Lower leg skin (tissue), 3 donors: ENCODE results near the gene BZW1.

Experiments used
- POLR2A ChIP-seq, 2 donors: fragments of 450-650 bp; IDR thresholded peaks; one replicate each; pipeline ENCODE4 v1.6.1; 2016 to 2017; ENCODE audit warnings: antibody characterized with exemption in 2 of 2, mild to moderate bottlenecking in 1 of 2, moderate library complexity in 1 of 2
- TF ChIP-seq, protein P1 (sequence below), 3 donors: fragments of 450-650 bp; IDR thresholded peaks; one replicate each; pipeline ENCODE4 v1.5.1; 2016; ENCODE audit warnings: antibody characterized with exemption in 3 of 3, mild to moderate bottlenecking in 3 of 3, moderate library complexity in 2 of 3

DNA sequence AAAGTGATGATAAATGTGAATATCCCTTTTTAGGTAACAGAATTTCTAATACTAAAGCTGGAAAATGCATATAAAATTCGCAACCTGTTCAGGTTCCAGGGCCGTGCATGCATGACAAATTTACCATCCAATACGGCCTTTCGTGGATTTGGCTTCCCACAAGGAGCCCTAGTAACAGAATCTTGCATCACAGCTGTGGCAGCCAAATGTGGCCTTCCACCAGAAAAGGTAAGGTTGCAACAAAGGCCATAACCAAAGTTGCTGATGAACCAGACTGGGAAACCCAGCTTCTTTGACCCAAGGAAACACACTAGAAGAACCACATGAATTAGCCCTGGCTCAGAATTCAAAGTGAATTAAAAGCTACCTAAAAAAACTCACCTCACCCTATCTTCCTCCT, 49.6 kb upstream of the BZW1 start:
- TF ChIP-seq, protein P1, sequence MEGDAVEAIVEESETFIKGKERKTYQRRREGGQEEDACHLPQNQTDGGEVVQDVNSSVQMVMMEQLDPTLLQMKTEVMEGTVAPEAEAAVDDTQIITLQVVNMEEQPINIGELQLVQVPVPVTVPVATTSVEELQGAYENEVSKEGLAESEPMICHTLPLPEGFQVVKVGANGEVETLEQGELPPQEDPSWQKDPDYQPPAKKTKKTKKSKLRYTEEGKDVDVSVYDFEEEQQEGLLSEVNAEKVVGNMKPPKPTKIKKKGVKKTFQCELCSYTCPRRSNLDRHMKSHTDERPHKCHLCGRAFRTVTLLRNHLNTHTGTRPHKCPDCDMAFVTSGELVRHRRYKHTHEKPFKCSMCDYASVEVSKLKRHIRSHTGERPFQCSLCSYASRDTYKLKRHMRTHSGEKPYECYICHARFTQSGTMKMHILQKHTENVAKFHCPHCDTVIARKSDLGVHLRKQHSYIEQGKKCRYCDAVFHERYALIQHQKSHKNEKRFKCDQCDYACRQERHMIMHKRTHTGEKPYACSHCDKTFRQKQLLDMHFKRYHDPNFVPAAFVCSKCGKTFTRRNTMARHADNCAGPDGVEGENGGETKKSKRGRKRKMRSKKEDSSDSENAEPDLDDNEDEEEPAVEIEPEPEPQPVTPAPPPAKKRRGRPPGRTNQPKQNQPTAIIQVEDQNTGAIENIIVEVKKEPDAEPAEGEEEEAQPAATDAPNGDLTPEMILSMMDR (IDR thresholded peaks at IDR 0.05), result no peak
- no peak for TF ChIP-seq POLR2A (IDR thresholded peaks at IDR 0.05)
